ENCODE results near the gene CDH8.
"Not testable (repeated sequence)": the region's sequence is repeated elsewhere in the genome, so short reads cannot be mapped to it uniquely, and the experiment has no call there.

CDH8 gene

DNA sequence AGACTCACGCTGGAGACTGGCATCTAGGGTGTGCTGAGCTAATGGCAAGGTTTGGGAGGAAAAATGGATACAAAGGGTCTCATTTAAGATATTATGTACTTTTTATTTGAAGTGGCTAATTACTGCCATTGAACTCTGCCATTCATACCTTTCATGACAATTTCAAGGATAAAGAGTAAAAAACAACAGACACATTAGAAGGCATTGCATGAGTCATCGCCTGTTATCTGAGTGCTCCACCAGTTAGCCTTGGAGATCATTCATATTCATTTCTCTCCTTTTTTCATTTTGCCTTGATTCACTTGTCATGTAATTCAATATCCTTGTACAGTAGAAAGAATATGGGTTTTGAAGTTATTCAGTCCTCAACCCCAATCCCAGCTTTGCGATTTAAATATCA lies 109.5 kb downstream of the CDH8 start:
- DNase-seq, result peak; percentile 94

GRCh38 chr16:61923629-61924028 lies 112.6 kb downstream of the CDH8 start:
- no peak for DNase-seq

DNA sequence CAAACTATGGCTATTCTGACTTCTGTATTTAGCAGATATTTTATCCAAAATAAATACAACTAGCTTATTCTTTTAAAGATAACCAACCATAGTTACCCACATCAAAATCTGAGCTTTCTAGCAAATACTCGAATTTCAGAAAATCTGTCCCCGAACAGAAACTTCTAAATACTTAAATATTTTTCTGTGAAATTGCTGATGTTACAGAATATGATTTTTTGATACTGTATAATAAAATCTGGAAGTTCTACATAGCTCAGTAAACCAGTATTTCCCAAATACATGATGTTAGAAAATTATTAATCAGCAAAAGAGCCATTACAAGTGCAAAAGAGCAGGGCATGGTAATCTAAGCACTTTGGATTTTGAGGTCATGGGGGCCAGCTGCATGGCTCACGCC lies 114.9 kb downstream of the CDH8 start:
- no peak for DNase-seq

DNA sequence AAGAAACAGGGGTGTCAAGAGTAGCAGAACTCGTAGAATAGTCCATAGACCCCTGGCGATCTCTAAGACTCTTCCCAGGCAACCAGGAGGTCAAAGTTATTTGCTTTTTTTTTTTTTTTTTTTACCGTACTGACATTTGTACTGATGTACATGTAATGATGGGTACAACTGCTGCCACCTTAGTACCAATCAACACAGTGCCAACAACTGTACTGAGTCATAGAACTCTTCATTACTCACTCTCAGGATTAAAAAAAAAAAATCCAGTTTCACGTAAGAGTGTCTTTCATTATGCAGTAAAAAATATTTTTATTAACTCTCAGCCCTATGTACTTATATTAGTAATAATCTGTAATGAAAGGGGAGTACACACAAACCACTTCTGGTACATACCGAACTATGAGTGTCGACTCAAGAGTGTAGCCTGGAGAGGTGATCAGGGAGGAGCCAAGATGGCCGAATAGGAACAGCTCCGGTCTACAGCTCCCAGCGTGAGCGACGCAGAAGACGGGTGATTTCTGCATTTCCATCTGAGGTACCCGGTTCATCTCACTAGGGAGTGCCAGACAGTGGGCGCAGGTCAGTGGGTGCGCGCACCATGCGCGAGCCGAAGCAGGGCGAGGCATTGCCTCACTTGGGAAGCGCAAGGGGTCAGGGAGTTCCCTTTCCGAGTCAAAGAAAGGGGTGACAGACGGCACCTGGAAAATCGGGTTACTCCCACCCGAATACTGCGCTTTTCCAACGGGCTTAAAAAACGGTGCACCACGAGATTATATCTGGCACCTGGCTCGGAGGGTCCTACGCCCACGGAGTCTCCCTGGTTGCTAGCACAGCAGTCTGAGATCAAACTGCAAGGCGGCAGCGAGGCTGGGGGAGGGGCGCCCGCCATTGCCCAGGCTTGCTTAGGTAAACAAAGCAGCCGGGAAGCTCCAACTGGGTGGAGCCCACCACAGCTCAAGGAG lies 118.1 kb downstream of the CDH8 start:
- not testable (repeated sequence) for DNase-seq

- DNase-seq, result no peak
Observed at GRCh38 chr16:61915569-61915968, 120.7 kb downstream of the CDH8 start.

DNA sequence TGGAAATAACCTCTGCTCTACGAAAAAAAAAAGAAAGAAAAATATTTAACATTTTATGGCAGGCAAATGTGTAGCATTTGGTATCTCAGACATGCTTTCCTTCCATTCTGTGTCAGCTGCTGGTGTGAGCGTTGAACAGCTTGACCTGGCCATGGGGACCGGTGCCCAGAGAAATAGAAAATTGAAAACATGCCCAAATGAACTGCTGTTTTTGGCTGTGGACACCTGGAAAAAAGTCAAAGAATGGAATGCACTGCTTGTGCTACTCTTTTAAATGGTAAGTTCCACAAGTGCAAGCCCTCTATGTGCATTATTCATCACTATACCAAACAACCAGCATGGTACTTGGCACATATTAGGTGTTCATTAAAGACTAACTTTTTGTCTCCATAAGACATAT lies 127.2 kb downstream of the CDH8 start:
- DNase-seq, result no peak

DNA sequence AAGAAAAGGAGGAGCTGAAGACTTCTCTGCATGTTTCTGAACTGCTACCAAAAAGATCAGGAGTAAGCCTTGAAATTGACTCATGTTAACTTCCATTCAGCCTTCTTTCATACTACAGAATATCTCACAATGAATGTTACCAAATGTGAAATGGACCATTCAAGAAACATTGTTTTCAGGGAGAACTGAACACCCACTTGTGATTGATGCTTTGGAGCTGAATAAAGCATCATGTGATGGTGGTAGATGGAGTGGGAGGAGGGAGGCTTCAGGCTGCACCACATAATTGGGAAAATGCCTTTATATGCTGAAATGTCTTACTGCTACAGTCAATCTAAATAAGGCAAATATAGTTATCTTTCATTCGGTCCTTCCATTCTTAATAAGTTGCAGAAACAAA lies 127.8 kb downstream of the CDH8 start:
- DNase-seq, result no peak

DNA sequence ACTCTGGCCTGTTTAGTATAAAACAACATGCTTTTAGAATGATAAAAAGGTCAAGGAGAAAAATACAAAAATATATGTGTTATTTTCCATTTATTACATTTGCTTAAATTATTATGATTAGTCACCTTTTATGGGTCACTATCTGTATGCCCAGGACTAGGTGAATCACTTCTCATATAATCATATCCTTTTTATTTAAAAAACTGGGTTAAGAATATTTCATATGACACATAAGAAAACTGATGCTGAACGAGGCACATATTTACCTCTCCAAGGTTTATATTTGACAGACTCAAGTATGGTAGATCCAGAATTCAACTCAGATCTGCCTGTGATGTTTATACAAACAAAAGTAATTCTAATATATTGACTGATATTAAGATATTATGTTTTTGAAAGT lies 134.5 kb downstream of the CDH8 start:
- no peak for DNase-seq

DNA sequence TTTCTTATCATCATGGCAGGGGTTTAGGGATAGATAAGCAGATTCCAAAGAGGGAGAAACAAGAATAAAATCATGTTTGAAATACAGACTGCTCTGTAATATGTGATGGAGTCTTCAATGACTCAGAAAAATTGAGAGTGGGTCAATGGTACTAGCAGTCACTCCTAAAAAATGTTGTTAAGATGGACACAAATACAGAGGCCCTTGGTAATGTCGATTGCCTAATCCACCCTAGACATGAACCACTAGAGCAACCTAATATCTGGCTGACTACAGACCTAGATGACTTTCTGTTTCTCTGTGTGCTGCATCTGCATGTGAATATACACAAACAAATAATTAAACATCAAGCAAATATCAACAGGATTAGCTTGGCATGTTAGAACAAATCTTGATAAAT lies 135.8 kb downstream of the CDH8 start:
- no peak for DNase-seq

DNA sequence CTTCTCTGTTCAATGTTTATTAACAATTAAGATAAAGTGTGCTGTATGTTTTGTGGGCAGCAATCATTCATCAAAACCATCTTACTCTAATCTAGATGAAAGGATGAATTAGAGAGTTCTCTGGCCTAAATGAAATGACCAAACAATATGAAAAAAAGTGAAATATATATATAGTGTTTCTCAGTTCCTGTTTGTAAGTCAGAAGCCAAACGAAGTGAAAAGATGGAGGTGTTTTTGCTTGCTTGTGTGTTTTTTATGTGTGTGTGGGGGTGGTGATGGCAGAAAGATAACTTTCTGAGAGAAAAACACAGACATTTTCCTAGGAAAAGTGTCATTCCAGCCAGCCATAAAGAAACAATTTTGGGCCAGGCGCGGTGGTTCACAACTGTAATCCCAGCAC lies 138.6 kb downstream of the CDH8 start:
- no peak for DNase-seq

DNA sequence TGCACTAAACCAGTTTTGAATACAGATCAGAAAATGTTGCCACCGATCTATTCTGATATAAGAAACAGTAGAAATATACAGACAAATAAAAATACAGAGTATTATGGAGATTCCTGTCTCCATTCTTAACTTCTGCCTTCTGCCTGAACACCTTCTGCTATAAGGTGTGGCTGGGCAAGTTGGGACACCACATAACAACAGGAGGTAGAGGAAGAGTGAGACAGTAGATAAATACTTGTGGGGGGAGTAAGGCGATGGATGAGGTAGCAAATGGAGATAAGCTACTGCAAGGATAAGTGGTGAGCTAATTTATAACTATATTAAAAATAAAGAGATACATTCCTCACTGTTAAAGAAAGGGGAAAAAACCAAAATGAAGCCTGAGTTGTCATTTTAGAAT lies 143.7 kb downstream of the CDH8 start:
- DNase-seq, result peak; percentile 68

GRCh38 chr16:61891460-61891859 lies 144.8 kb downstream of the CDH8 start:
- DNase-seq, result no peak

GRCh38 chr16:61890386-61890785 lies 145.9 kb downstream of the CDH8 start:
- peak; percentile 7 for DNase-seq

GRCh38 chr16:61887903-61888302 lies 148.3 kb downstream of the CDH8 start:
- DNase-seq, result no peak

GRCh38 chr16:61885343-61885742 lies 150.9 kb downstream of the CDH8 start:
- DNase-seq, result no peak

- DNase-seq, result no peak
Observed at GRCh38 chr16:61879306-61879705, 156.9 kb downstream of the CDH8 start.

DNA sequence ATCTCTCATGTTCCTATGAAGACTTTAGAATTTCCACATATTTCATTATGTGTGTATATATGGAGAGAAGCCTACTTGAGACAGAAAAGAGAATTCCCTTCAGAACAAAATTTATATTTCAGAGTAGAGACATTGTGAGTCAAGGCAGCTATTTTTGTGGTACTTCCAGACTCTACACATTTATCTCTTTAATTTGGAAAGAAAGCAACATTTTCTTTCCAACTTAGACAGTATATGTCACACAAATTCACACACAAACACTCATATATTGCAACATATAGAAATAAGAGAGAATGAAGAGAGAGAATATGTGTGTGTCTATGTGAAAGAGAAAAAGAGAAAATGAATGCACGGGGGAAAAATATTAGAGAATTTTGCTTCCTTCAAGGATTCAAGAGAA lies 158.8 kb downstream of the CDH8 start:
- no peak for DNase-seq

DNA sequence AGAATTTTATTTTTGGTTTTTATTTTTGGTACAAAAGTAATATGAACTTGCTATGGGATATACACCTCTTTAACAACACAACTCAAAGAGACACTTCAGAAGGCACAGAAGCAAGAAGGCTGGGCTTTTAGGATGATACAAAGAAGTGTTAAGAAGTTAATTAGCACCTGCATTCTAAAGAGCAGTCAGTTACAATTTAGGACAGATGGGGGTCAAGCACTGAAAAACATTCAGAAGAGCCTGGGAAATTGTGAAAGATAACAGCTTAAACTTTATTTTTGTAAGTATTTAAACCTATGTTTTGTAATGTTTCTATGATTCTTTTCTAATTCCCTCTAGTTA lies 163.5 kb downstream of the CDH8 start:
- DNase-seq, result peak; percentile 5

DNA sequence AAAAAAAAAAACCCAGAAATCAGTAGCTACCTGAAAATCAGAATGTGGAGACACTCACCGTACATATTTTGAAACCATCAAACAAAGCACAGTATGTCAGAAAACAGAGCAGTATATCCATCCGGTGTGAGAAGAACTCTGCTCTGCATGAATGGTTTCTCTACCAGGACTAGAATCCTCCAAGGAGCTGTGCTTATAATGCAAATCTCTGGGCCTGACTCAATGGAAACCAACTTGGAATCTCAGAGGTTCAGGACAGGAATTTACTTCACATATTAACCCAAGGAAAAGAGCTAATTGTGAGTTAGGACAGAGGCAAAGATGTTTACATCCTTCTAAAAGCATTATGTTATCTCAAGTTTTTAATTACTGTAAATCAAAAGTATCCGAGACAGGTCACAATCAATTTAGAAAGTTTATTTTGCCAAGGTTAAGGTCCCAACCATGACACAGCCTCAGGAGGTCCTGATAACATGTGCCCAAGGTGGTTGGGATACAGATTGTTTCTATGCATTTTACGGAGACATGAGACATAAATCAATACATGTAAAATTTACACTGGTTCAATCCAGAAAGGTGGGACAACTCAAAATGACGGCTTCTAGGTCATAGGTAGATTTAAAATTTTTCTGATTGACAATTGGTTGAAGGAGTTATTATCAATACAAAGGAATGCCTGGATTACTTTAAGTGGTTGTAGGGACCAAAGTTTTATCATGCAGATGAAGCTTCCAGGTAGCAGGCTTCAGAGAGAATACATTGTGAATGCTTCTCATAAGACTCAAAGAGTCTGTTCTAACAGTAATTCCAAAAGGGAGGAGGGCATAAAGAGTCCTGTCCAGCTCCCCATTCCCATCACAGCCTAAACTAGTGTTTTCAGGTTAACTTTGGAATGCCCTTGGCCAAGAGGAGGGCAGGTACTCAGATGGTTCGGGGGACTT lies 164.1 kb downstream of the CDH8 start:
- no peak for DNase-seq

- DNase-seq, result peak; percentile 55
Observed at GRCh38 chr16:61862221-61863155, 173.8 kb downstream of the CDH8 start.

GRCh38 chr16:61858988-61859387 lies 177.2 kb downstream of the CDH8 start:
- no peak for DNase-seq

DNA sequence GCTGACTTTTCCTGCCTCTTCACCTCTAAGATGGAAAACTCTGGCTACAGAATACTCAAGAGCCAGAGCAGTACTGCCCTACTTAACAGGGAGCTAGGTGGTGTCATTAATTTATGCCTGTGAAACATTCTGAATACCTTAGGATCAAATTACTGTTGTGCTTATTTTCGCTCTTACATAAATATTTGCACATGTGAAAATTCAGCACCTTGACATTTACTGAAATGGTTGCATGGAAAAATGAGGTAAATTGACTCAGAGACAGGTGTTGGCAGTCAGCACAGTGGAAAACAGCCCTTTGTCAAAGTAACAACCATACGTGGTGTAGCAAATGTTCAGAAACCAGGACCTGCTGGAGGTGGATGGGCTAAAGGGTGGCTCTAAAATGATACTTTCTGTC lies 193.6 kb downstream of the CDH8 start:
- peak; percentile 77 for DNase-seq

All from NCI-H69 (cell line).